Left kidney (tissue), 2 donors: Measurements from ENCODE around the gene ST8SIA5. TPM values are rescaled to one million over a fixed set of nuclear protein-coding genes. Genes with fewer than 3 reads are reported as not detected.

Experiments used
- DNase-seq: peaks from one replicate; pipeline ENCODE4 v3.0.0-alpha.2; 2013
- polyA plus RNA-seq: library from polyadenylated mRNA; unstranded; fragments of 120-200 nt; gene quantifications from one replicate; pipeline ENCODE4 v1.2.1, GENCODE V29; 2013; ENCODE audit not compliant: insufficient read length

Gene ST8SIA5
- polyA plus RNA-seq, 1 donor = 1.0 TPM

DNA sequence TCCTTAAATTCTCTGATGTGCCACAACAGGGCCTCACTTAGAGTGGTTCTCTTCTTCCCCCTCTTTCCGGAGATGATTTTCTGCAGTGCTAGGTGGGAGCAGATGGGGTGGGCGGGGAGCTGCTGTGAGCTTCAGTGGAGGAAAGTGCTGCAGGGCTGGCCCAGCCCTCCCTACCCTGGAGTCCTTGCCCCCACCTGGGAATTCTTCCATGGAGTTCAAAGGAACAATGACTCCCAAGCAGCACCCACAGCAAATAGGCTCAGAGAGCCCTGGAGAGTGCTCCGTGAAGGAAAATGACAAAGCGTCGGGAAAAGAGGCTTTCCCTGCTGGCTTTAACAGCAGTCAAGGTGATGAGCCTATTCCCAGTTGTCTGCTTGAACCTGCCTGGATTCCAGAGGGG, 128.6 kb downstream of the ST8SIA5 start:
- no peak for DNase-seq

- no peak for DNase-seq
Measured at GRCh38 chr18:46627136-46627535, 129.7 kb downstream of the ST8SIA5 start.

- DNase-seq = no peak
Measured at GRCh38 chr18:46625069-46625468, 131.8 kb downstream of the ST8SIA5 start.

DNA sequence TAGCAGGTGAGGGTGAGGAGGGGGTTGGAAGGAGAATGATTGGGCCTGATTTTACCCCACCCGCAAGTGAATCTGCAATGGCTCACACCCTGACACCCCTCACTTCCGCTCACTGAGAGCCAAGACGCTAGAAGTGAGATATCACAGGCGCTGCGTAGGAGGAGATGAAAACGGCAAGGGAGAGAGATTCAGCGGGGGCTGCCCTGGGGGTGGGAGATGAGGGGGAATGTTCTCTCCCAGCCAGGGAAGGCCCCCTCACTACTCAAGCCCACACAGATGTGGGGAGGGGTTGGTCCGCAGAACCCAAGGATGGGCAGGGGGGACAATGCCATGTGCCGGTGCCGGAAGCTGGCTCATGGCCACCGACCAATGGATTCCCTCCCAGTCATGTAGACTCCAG, 132.7 kb downstream of the ST8SIA5 start:
- no peak for DNase-seq

- no peak for DNase-seq
Measured at GRCh38 chr18:46623541-46623940, 133.3 kb downstream of the ST8SIA5 start.

- no peak for DNase-seq
Measured at GRCh38 chr18:46622999-46623398, 133.9 kb downstream of the ST8SIA5 start.

- DNase-seq = no peak
Measured at GRCh38 chr18:46622451-46622850, 134.4 kb downstream of the ST8SIA5 start.

DNA sequence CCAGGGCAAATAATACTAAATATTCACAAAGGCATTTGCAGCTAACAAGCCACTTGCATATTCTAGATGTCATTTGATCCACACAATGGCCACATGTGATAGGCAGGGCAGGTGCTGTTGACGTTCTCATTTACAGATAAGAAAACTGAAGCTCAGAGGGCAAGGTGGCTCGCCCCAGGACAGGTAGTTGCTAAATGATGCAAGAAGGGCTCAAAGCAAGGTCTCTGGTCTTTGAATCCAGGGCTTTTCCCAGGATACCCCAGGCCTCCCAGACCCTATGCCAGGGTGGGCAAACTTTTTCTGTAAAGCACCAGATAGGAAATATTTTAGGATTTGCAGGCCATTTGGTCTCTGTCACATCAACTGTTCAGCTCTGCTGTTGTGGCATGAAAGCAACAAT, 135.0 kb downstream of the ST8SIA5 start:
- no peak for DNase-seq

DNA sequence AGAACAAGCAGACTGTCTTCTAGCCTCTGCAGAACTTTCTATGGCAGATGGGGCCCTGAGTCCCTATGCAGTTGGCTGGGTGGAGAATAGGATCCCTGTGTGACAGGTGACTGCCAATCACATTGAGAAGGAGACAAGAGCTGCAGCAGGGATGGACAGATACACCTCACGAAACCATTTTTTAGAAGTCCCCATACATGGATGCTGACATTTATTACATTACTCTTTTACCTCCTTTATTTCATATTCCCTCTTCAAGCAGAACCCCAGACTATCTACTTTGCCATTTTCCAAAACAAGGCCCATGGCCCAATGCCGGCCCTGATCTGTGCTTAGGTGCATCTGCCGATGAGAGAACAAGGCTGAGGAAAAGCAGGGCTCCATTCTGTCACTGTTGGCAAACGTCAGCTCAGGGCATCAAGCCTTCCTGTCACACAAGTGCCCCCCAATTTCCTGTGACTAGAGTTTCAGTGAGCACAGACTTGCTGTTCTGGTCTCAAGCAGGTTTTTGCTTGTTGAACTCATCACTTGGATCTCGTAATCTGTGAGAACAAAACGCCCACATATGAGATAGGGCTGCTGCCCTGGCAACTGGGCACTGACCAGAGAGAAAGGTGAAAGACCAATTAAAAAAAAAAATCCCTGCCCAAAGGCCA, 135.6 kb downstream of the ST8SIA5 start:
- DNase-seq = no peak

- DNase-seq = no peak
Measured at GRCh38 chr18:46619559-46619958, 137.3 kb downstream of the ST8SIA5 start.

Other genes starting within 250 kb of the ST8SIA5 start
- gene LOXHD1, start 99.8 kb downstream of the ST8SIA5 start, polyA plus RNA-seq = 1.4 TPM
- 33.8 TPM for gene PIAS2, start 160.5 kb upstream of the ST8SIA5 start, polyA plus RNA-seq
- gene KATNAL2, start 160.5 kb upstream of the ST8SIA5 start, polyA plus RNA-seq = 14.1 TPM